HG03280 (cell line): ENCODE results near the gene CEP97.
A peak's percentile ranks its signal among the peaks of the same experiment; 100 is the strongest.
"Not testable (repeated sequence)": the region's sequence is repeated elsewhere in the genome, so short reads cannot be mapped to it uniquely, and the experiment has no call there.

ENCODE experiments used
- ATAC-seq: cut with Tn5 transposase; IDR thresholded peaks from one replicate; pipeline ENCODE4 v1.9.1; 2021; ENCODE audit warnings: mild to moderate bottlenecking, moderate library complexity; ENCODE audit not compliant: unreplicated experiment

The CEP97 gene

DNA sequence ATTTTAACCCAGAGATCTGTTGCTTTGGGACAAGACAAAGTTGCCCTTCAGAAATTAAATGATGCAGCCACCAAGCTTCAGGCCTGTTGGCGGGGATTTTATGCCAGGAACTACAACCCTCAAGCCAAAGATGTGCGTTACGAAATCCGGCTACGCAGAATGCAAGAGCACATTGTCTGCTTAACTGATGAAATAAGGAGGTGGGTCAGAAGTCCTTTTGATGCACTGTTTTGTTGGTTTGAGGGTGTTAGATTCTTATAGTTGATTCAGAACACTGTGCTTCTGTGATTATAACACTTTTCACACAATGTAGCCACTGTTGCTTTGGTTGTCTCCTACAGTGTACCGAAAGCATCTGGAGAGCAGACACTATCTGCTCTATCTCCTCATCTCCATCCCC is 33.8 kb downstream of the CEP97 start:
- ATAC-seq = no peak

GRCh38 chr3:101762041-101762646 is 37.7 kb downstream of the CEP97 start:
- ATAC-seq = no peak

GRCh38 chr3:101777745-101778281 is 53.4 kb downstream of the CEP97 start:
- not testable (repeated sequence) for ATAC-seq

- ATAC-seq = no peak
Measured at GRCh38 chr3:101778385-101779046, 54.1 kb downstream of the CEP97 start.

- peak; percentile 93 for ATAC-seq
Measured at GRCh38 chr3:101779047-101779821, 54.8 kb downstream of the CEP97 start, which contains the start of gene NXPE3. Gene NXPE3, plus strand, starts transcription at chr3:101779211. Its CDS starts 6,386 bp downstream, at chr3:101785597.

DNA sequence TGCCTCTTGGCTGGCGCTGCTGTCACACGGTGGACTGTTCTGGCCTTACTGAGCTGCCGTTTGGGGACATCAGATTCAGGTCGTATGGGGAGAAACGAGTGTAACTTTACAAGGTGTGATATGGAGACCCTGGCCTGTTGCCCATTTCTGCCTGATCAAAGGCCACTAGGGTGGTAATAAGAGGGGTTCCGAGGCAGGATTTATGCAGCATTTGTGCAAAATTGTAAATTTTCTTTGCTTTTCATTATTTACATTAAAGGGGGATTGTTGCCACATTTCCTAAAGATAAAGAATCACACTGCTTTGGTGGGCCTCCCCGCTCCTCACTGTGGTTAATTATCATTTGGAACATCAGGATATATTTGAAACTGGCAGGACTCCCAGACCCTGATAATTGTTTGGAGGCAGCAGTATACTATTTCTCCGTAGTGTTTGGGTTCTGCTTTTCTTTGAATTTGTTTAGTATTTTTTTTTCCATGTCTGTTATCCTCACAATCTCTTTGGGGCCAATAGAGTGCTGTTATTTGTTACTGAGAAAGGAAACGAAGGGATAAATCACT is 55.5 kb downstream of the CEP97 start:
- ATAC-seq = no peak

DNA sequence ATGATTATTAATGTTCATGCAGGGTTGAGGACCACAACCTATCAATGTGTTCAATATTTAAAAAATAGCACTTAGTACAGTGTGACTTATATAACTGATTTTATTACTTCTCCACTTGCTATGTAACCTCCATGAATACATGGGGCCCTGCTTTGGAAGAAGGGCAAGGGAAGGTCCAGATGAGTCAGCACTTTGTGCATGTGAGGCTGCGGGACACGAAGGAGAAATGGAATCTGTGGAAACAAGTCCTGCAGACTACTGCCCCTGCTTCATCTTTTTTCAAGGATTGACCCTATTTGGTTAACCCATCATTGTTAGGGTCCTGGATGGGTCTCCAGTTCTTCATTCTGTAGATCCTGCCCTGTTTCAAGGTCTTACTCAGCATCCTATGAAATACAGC is 56.2 kb downstream of the CEP97 start:
- no peak for ATAC-seq

- ATAC-seq = no peak
Measured at GRCh38 chr3:101781166-101781565, 56.8 kb downstream of the CEP97 start.

- no peak for ATAC-seq
Measured at GRCh38 chr3:101784855-101785613, 60.6 kb downstream of the CEP97 start.

DNA sequence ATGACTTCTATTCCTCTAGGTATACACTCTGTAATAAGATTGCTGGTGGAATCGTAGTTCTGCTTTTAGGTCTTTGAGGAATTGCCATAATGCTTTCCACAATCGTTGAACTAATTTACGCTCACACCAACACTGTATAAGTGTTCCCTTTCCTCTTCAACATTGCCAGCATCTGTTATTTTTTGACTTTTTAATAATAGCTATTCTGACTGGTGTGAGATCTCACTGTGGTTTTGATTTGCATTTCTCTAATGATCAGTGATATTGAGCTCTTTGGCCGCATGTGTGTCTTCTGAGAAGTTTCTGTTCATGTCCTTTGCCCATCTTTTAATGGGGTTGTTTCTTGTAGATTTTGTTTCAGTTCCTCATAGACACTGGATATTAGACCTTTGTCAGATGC is 67.4 kb downstream of the CEP97 start:
- ATAC-seq = peak; percentile 97

DNA sequence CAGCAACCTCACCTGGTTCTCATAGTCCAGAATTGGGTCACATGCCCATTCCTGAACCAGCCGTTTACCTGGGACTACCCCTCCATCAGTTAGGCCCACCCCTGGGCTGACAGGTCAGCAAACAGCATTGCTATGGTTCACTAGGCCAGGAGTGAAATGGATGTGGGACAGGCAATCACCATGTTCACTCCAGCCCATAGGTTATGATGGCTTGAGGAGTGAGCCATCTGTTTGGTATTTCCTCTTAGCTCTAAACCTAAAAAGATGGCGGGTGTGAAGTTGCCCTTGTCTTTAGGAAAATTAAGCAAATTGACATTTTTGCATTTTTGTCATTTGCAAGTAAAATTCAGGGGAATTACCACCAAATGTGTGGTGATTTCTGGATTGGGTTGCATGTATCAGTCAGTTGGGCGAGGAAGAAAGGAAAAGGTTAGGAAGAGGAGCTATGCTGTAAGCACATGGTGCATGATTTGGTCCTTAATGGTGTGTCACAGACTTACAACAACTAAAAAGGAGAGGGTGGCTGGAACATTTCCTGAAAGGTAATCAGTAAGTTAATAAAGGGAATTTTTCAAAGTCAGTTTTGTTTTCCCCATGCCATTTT is 71.8 kb downstream of the CEP97 start:
- ATAC-seq = no peak

DNA sequence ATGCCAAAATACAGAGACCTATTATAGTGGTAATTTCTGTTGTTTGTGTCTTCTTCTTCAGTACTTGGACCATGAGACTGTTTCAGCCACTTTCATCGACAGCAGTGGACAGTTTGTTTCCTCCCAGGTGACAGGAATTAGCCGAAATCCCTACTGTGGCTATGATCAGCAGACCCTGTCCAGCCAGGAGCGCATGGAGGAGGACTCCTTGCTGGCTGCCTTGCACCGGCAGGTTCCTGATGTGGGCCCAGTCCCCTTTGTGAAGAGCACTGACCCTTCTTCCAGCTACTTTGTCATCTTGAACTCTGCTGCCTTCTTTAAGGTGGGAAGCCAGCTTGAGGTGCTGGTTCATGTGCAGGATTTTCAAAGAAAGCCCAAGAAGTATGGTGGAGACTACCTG is 76.8 kb downstream of the CEP97 start:
- ATAC-seq = no peak

DNA sequence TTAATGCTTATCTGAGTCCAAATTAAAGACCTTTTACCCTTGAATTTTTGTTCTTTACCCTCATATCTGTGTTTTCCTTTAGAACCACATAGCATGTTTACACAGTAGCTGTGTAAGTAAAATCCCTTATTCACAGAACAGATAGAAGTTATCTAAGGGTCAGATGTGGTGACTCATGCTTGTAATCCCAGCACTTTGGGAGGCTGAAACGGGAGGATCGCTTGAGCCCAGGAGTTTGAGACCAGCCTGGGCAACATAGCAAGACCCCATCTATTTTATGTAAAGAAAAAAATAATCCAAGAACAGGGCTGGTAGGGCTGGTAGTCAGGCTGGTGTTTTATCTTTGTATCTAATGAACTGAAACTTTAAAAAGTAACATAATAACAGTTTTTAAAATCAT is 77.8 kb downstream of the CEP97 start:
- no peak for ATAC-seq

DNA sequence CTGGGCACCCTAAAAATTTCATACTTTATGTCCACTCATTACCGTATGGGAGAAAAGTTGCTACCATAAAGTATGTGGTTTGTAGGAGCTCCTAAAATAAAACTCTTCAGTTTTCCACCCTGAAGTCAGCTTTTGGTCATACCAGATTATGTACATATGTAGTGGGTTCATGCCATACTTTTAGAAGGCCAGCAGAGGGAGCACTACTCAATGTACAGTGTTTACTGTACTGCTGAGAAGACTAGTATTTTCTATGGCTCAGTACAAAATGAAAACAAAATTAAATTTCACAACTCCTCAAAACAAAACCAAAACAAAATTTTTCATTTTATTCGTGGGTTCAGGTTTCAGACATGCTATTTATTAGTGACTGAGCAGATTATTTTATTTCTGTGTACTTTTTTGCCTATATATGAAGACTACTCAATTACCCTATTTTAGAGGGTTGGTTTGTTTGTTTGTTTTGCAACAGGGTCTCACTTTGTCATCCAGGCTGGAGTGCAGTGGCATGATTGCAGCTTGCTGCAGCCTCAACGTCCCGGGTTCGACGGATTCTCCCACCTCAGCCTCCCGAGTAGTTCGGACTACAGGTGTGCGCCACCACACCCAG is 78.9 kb downstream of the CEP97 start:
- ATAC-seq = peak; percentile 96

- no peak for ATAC-seq
Measured at GRCh38 chr3:101803939-101804338, 79.5 kb downstream of the CEP97 start.

DNA sequence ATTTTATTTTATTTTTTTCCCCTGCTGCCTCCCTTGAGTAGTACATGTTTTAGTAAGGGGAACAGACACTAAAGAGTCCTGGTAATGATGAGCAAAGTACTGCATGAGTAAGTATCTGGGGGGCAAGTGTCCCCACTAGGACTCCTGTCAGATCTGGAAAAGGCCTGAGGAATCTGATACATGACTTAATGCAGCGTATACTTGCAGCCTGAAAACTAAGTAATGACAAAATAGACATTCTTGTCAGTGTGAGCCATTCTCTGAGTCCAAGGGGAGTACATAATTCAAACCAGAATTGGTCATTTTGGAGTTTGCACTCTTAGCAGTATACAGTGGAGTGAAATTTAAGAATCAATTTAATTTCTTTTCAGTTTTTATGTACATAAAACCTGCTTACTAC is 82.1 kb downstream of the CEP97 start:
- no peak for ATAC-seq

DNA sequence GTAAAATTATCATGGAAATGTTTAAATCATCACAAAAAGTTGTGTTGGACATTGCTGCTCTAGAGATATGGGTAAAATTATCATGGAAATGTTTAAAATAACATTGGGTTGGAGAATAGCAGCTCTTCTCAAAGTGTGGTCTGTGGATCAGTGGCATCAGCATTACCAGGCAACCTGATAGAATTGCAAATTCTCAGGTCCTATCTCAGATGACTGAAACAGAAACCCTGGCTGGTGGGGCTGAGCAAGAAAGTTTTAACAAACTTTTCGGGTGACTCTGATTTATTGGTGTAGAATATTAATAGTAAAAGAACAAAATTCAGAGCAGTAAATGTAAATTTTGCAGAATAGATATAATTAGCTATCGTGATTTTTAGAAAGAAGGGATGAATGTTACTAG is 83.5 kb downstream of the CEP97 start:
- ATAC-seq = peak; percentile 79

- ATAC-seq = no peak
Measured at GRCh38 chr3:101809178-101810021, 85.0 kb downstream of the CEP97 start.

DNA sequence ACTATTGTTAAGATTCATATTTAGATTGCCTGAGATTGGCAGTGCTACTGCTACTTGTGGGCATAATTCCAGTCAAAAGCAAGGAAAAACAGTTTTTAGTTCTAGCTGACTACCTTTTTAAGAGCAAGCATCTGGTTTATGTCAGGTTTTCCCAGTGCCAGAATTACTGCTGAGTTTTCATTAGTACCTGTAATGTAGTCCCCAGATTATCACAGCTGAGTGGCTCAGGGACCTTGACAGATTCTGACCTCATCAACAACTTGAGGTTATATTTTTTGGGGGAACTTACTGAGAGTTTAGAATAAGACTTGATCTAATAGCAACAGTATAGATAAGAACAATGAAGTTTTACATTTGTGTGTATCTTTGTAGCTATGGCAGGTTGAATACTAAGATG is 85.6 kb downstream of the CEP97 start:
- ATAC-seq = no peak
